ENCODE results near the gene LHX4. TPM values are rescaled to one million over a fixed set of nuclear protein-coding genes. Genes with fewer than 3 reads are reported as not detected.

Gene LHX4
- total and polyA plus RNA-seq, 10 of the 15 experiments (the other 5 are each of a cell fraction or from before 2014, with no cell fraction given) = 0.05 to 0.80 (median 0.32) TPM; not detected in 6

- TF ChIP-seq PRDM15 (CRISPR knock-in tag; IDR thresholded peaks at IDR 0.05) (no peak), MEF2A (IDR thresholded peaks at IDR 0.05; ENCODE audit: insufficient read depth, low read depth, low read length) (no peak), SRF (IDR thresholded peaks at IDR 0.05; ENCODE audit: low read depth in 2 of 2, low read length in 2 of 2) (no peak), DPF2 (IDR thresholded peaks at IDR 0.05) (no peak), KDM1A (IDR thresholded peaks at IDR 0.05; ENCODE audit: borderline replicate concordance) (no peak), TCF3 (IDR thresholded peaks at IDR 0.05; ENCODE audit: borderline replicate concordance, insufficient read depth, low read depth, low read length) (no peak), SREBF1 (IDR thresholded peaks at IDR 0.05; ENCODE audit: low read length) (no peak), POLR2AphosphoS2 (IDR thresholded peaks at IDR 0.05; ENCODE audit: low read depth, low read length) (no peak), SIX5 (IDR thresholded peaks at IDR 0.05; ENCODE audit: low read depth, low read length, severe bottlenecking) (no peak)
- TF ChIP-seq, protein P1, sequence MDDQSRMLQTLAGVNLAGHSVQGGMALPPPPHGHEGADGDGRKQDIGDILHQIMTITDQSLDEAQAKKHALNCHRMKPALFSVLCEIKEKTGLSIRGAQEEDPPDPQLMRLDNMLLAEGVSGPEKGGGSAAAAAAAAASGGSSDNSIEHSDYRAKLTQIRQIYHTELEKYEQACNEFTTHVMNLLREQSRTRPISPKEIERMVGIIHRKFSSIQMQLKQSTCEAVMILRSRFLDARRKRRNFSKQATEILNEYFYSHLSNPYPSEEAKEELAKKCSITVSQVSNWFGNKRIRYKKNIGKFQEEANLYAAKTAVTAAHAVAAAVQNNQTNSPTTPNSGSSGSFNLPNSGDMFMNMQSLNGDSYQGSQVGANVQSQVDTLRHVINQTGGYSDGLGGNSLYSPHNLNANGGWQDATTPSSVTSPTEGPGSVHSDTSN (IDR thresholded peaks at IDR 0.05; ENCODE audit: insufficient replicate concordance, low read depth, low read length) = no peak
- TF ChIP-seq, protein P2, sequence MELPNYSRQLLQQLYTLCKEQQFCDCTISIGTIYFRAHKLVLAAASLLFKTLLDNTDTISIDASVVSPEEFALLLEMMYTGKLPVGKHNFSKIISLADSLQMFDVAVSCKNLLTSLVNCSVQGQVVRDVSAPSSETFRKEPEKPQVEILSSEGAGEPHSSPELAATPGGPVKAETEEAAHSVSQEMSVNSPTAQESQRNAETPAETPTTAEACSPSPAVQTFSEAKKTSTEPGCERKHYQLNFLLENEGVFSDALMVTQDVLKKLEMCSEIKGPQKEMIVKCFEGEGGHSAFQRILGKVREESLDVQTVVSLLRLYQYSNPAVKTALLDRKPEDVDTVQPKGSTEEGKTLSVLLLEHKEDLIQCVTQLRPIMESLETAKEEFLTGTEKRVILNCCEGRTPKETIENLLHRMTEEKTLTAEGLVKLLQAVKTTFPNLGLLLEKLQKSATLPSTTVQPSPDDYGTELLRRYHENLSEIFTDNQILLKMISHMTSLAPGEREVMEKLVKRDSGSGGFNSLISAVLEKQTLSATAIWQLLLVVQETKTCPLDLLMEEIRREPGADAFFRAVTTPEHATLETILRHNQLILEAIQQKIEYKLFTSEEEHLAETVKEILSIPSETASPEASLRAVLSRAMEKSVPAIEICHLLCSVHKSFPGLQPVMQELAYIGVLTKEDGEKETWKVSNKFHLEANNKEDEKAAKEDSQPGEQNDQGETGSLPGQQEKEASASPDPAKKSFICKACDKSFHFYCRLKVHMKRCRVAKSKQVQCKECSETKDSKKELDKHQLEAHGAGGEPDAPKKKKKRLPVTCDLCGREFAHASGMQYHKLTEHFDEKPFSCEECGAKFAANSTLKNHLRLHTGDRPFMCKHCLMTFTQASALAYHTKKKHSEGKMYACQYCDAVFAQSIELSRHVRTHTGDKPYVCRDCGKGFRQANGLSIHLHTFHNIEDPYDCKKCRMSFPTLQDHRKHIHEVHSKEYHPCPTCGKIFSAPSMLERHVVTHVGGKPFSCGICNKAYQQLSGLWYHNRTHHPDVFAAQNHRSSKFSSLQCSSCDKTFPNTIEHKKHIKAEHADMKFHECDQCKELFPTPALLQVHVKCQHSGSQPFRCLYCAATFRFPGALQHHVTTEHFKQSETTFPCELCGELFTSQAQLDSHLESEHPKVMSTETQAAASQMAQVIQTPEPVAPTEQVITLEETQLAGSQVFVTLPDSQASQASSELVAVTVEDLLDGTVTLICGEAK (IDR thresholded peaks at IDR 0.05; ENCODE audit: borderline replicate concordance) = no peak
- TF ChIP-seq, protein P3, sequence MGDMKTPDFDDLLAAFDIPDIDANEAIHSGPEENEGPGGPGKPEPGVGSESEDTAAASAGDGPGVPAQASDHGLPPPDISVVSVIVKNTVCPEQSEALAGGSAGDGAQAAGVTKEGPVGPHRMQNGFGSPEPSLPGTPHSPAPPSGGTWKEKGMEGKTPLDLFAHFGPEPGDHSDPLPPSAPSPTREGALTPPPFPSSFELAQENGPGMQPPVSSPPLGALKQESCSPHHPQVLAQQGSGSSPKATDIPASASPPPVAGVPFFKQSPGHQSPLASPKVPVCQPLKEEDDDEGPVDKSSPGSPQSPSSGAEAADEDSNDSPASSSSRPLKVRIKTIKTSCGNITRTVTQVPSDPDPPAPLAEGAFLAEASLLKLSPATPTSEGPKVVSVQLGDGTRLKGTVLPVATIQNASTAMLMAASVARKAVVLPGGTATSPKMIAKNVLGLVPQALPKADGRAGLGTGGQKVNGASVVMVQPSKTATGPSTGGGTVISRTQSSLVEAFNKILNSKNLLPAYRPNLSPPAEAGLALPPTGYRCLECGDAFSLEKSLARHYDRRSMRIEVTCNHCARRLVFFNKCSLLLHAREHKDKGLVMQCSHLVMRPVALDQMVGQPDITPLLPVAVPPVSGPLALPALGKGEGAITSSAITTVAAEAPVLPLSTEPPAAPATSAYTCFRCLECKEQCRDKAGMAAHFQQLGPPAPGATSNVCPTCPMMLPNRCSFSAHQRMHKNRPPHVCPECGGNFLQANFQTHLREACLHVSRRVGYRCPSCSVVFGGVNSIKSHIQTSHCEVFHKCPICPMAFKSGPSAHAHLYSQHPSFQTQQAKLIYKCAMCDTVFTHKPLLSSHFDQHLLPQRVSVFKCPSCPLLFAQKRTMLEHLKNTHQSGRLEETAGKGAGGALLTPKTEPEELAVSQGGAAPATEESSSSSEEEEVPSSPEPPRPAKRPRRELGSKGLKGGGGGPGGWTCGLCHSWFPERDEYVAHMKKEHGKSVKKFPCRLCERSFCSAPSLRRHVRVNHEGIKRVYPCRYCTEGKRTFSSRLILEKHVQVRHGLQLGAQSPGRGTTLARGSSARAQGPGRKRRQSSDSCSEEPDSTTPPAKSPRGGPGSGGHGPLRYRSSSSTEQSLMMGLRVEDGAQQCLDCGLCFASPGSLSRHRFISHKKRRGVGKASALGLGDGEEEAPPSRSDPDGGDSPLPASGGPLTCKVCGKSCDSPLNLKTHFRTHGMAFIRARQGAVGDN (IDR thresholded peaks at IDR 0.05) = no peak
Measured at GRCh38 chr1:180204231-180204630, 25.8 kb upstream of the LHX4 start (continued).
